ENCODE data around the gene LMAN2.

GRCh38 chr5:177389241-177390169, 38.0 kb upstream of the LMAN2 start:
- TF ChIP-seq POLR2AphosphoS5 (IDR thresholded peaks at IDR 0.05) (no peak), CTCF (IDR thresholded peaks at IDR 0.05) (no peak), POLR2A (IDR thresholded peaks at IDR 0.05) (no peak), EP300 (IDR thresholded peaks at IDR 0.05; ENCODE audit: low read depth) (no peak)

All from transverse colon (tissue), 4 donors.